GM21360 (cell line): ENCODE measurements around the gene HECTD3.
A peak's percentile ranks its signal among the peaks of the same experiment; 100 is the strongest.
"Not testable (repeated sequence)": the region's sequence is repeated elsewhere in the genome, so short reads cannot be mapped to it uniquely, and the experiment has no call there.

Source experiments
- ATAC-seq: cut with Tn5 transposase; IDR thresholded peaks from one replicate; pipeline ENCODE4 v1.9.1; 2021; ENCODE audit warnings: mild to moderate bottlenecking, moderate library complexity; ENCODE audit not compliant: unreplicated experiment

The HECTD3 gene

DNA sequence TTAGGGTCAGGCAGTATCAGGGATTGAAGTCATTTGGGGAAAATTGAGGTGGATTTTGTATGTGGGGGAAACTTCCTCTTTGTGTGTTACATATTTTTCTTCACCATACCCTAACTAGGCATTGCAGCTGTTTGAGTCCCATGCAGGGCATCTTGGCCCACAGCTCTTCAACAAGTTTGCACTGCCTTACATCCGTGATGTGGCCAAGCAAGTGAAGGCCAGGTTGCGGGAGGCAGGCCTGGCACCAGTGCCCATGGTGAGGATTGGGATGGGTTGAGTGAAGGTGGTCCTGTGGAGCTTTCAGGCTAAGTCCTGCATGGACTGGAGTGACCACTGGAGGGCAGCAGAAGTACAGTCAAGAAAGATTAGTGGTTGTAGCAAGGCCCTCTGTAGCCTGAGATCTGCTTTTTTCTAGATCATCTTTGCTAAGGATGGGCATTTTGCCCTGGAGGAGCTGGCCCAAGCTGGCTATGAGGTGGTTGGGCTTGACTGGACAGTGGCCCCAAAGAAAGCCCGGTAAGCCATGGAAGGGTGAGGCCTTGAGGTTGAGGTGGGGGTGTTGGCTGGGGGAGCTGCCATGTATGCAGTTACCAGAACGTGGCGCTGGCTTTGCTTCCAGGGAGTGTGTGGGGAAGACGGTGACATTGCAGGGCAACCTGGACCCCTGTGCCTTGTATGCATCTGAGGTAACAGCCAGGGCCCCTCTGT, 3.4 kb upstream of the HECTD3 start:
- no peak for ATAC-seq

DNA sequence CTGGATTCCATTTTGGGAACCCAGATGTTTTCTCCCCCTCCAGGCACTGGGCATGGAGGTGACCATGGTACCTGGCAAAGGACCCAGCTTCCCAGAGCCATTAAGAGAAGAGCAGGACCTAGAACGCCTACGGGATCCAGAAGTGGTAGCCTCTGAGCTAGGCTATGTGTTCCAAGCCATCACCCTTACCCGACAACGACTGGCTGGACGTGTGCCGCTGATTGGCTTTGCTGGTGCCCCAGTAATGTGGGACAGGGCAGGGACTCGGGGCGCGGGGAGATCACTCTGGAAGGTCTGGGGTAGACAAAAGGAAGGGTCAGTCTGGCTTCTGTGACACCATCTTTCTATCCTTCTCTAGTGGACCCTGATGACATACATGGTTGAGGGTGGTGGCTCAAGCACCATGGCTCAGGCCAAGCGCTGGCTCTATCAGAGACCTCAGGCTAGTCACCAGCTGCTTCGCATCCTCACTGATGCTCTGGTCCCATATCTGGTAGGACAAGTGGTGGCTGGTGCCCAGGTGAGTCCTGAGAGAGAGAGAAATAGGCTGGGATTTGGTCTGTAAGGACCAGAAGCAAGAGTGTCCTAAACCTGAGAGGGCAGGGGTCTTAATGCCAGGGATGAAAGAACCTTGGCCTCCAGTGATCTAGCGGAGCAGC, 2.6 kb upstream of the HECTD3 start:
- ATAC-seq = no peak

DNA sequence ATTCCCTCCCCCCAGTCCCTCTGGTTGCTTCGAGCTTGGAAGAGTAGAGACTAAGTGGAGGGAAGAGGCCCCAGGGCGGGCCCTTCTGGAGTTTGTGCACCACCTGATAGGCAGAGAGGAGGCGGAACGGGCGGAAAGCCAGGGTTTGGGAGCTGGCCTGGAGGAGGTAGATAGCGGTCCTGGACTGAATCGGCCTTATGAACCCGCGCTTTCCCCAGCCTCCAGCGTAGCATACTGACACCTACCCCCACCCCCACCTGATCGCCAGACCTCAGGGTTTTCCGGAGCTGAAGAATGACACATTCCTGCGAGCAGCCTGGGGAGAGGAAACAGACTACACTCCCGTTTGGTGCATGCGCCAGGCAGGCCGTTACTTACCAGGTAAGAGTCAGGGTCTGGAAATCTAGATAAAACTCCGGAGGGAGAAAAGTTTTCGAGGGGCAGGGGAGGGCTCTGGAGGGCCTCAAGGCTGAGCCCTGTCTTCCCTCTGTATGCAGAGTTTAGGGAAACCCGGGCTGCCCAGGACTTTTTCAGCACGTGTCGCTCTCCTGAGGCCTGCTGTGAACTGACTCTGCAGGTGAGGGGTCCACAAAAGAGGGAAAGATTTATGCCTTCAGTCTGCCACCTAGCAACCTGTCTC, 1.6 kb upstream of the HECTD3 start:
- ATAC-seq = no peak

DNA sequence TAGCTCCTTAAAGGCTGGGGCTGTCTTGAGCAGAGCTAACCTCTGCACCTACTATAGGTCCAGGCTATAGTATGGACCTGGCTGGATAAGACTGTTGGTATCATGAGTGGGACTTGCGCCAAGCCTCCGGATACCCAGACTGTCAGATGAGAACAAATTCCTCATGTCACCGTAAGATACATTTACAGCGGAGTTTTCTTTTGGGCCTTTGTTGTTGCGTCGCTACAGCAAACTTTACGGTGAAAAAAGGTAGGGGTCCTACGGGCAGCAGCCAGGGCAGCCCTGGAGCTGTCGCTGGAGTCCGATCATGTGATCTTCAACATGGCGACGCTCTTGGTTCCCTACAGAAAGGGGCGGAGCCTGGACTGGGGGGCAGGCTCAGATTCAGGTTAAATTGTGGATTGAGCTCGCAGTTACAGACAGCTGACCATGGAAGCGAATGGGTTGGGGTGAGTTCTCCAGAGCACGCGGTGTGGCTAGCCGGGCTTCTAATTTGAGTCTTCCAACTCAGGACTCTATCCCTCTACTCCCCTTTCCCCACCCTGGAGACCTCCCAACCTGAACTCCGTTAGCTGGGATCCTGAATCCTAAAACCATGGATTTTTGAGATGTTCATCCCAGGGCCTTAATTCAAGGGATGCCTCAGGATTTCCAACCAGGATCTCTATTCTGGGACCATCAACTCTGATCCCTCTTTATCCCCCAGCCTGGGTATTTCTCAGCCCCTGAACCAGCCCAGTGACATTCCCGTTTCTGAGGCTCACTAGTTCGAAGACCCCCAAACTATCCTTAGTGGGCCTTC, 914 bp upstream of the HECTD3 start, which contains the start of gene UROD:
TSS of gene UROD (plus strand) at position 418 of the 802 bp plus-strand sequence. CDS start at position 430, 12 bp downstream.
- peak; percentile 64 for ATAC-seq

DNA sequence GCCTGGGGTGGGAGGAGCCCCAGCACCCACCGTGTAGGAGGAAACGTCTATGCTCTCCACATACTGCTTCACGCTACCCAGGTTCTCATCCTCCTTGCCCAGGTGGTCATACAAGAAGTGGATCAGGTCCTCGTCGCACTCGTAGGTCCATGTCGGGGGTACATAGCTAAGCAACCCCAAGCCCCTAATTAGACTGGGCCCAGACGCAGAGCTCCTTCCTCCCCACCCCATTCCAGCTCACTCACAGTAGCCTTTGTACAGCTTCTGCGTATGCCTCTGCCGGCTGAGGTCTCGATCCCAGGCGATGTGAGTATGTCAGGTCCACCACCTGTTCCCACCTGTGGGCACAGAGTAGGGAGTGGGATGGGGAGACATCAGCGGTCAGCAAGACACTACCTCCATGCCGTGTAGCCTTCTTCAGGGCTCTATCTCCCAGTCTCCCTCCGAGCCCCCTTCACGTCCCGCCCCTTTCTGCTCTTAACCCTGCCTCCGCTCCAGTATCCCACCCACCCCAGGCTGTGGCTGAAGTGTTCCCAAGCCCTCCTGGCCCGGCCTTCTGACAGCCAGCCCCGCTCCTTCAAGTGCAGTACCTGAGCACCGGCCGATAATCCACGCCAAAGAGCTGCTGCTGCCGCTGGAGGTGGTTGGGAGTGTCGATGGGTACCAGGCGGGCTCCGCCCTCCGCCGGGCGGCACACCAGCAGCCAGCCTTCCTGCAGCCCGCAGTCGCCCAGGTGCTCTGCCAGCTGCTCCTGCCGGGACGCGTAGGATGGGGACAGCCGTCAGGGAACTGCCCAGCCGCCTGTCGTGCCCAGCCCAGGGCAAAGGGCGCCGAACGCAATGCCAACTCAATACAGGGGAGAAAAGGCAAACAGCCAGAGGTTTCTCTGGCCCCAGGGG, 919 bp downstream of the HECTD3 start:
- no peak for ATAC-seq

DNA sequence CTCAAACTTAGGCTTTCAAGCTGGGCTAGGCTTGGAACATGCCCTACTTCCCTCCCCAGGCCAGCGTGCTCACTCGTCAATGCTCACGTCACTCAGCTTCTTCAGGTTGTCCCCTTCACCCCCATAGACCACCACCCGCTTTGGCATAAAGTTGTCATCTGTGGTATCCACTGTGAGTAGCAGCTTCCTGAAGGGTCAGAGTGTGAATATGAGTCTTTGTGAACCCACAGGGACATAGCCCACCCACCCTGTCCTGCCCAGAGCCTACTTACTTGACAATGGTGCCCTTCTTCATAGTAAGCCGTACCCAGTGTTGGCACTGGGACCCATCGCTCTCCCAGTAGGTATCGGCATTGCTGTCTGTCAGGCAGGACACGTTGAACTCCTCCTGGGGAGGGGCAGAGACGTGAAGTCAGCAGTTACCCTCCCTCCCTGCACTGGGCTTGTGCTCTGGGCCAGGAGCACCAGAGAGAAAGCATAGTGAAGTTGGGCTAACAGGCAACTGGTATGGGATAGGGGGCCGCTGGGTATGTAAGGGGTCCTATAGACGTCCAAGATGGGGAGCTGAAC, 1.7 kb downstream of the HECTD3 start:
- no peak for ATAC-seq

DNA sequence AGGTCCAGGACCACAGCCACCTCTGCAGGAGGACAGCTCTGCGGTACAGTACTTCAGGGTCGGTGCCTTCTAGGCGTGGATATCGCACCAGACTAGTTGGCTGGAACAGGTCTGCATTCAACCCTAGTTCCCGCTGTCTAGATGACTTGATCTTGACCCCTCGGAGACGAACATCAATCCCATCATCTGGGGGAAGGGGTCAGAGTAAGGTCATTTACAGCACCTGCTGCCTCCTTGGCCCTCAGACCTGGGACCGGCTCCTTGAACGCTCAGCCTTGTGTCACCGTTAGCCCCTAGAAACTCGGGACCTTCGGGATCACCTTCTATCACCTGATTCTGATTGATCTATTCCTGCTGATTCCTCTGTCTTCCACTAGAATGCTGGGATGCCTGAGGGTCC, 2.6 kb downstream of the HECTD3 start:
- ATAC-seq = no peak

DNA sequence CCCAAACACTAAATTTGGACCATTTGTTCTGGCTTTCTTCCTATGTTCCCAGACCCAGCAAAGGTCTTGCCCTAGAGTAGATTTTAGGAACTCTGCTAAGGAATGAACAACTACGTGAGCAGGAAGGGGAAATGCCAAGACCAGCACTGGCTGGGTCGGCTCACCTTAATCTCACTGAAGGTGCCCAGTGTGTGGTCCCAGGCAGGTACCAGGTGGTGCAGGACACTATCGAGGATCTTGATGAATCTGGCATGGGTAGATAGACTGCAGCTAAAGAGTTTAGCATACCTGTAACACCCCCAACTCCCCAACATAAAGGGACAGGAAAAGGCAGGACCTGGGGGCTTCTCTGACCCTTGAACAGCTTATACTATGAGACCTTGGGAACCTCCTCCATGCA, 3.0 kb downstream of the HECTD3 start:
- ATAC-seq = no peak

DNA sequence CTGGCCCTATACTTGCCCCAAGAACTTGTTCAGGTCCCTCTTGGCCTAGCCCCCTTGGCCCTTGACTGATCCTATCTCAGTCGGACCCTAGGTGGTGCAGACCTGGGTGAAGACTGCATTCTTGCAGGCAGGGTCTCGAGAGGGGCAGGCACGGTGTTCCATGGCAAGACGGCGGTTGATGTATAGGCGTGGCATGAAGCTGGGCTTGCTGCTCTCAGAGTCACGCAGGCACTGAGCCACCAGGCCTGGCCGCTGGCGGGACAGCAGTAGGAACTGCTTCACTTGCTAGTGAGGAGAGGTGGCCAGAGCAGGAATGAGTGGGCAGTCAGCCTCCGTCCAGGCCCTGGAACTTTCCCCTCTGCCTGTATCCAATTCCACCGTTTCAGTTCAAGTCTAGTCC, 3.8 kb downstream of the HECTD3 start:
- no peak for ATAC-seq

DNA sequence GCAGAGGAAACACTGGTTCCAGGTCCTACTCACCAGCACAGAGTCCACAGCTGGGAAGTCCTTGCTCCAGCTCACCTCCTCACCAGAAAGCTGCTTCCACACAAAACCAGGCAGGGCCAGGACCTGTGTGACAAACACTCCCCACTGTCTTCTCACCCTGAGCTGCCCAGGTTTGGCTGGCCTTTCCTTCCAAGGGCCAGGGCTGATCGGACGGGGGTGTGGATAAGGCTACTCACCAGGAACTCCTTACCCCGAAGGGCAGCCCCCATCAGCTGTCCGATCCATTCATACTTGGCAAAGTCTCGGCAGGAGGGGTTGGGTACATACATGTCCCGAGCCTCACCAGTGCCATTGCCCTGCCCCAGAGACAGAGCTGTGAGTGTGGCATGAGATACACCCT, 5.4 kb downstream of the HECTD3 start:
- no peak for ATAC-seq

DNA sequence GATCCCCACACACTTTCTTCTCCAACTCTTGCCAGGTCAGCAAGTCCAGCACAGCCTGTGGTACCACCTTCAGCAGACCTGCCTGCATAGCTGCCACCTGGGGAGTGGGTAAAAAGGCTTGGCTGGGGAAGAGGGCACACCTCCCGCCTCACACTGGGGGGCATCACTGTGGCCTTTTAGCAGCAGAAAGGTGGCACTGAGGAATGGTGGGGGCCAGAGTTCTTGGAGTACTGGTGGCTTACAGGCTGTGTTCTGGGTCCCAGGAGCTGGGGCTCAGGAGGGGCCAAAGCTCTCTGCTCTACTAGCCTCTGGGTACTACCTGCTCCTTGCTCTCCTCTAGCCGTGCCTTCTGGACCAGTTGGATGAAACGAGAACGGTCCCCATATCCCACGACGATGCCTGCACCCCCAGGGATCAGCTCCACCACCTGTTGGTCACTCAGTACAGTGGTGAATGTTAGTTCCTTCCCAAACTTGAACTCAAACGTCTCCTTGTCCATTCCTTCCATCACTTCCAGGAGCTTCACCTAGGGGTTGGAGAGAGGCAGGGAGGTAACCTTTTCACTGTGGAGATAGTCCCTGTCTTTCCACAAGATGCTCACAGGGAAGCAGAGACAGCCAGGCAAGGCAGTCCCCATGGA, 6.7 kb downstream of the HECTD3 start:
- ATAC-seq = no peak

DNA sequence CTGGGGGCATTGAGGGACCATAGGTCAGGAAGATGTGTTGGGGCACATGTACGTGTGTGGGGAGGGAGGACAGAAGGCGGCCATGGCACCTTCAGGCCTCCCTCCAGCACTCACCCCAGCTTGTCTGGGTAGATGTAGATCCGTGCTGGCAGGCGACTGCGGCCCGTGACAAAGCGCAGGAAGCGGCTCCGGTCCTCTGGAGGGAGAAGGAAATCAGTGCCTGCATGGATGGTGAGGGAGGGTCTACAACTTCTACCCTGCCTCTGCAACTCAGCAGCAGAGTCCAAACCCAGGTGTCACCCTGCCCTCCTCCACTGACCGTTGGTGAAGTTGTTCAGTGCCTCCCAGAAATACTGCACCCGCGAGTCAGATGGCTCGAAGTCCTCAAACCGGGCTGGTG, 7.4 kb downstream of the HECTD3 start:
- ATAC-seq = no peak

DNA sequence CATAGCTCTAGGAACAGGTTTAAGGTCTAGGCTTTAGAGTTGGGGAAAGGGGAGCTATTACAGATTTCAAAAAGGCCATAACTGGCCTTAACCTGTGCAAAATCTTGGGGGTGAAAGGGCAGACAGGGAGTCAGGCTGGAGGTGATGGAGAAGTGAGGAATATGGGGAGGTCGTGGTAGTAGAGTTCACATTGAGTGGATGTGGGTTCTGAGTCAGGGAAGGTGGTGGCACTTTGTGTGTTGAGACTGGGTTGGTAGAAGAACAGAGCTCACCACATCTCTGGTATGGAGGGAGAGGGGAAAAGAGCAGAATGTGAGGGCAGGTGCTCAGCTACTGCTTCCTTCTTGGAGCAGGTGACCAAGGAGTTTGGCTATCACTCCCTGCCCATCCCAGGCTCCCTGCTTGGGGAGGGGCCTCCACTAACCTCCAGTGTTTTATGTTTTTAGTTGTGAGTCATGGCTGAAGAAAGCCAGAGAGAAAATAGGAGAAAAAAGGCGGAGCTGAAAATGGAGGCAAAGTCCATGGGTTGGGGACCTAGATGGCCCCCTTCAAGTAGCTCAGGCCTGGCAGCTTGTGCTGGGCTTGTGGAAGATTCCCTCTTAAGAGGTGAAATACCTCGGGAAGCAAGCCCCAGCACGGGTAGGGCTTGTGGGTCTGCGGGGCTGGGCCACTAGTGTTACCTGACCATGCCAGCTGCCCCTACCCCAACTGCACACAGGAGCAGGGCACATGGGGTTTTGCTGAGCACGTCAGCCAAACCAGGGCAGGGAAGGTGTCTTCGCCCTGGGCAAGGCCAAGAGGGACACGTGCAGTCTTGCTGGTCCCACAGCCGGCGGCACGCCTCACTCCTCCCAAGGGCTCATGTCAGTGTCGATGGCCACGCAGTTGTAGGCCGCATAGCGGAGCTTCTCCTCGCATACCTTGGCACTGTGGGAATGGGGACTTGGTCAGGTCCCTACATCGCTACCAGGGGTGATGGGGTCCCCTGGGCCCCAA, 8.2 kb downstream of the HECTD3 start:
- ATAC-seq = no peak

DNA sequence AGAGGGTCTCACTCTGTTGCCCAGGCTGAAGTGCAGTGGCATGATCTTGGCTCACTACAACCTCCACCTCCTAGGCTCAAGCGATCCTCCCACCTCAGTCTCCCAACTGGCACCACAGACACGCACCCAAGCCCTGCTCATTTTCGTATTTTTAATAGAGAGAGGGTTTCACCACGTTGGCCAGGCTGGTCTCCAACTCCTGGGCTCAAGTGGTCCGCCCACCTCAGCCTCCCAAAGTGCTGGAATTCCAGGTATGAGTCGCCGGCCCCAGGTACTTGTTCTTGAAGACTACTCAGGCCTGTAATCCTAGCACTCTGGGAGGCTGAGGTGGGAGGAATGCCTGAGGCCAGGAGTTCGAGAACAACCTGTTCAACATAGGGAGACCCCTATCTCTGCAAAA, 9.5 kb downstream of the HECTD3 start:
- ATAC-seq = not testable (repeated sequence)

DNA sequence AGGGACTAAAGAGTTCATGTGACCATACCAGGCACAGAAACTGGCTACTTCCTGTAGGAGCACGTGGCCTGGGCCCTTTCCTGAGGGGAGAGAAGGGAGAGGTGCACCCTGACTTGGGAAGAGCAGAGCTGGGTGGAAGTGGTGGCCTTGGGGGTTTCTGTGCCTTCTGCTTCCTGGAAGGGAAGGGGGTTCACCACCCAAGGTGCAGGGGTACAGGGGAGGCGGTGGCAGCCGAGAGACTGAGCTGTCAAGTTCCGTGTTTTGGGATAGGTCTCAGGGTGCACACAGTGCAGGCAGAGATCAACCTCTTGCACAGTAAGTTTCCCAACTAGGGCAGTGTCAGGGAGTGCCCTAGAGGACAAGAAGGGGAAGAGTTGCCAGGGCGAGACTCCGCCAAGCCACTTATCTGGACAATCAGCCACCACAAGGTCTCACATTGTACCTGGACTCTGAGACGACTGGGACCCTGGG, 10.1 kb downstream of the HECTD3 start:
- no peak for ATAC-seq

DNA sequence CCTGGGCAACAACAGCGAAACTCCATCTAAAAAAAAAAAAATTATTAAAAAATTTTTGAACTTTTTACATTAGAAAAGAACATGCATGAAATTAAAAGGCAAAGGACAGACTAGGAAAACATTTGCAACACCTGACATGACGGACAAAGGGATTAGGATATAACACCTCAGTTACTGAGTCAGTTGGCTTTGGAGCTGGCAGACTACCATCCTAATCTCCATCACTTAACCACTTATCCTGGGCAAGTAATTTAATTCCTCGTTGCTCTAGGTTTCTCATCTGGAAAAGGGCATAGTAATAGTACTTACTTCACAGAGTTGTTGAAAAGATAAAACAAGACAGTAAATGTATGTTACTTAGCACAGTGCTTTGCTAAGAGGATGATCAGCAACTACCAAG, 11.9 kb downstream of the HECTD3 start:
- no peak for ATAC-seq

DNA sequence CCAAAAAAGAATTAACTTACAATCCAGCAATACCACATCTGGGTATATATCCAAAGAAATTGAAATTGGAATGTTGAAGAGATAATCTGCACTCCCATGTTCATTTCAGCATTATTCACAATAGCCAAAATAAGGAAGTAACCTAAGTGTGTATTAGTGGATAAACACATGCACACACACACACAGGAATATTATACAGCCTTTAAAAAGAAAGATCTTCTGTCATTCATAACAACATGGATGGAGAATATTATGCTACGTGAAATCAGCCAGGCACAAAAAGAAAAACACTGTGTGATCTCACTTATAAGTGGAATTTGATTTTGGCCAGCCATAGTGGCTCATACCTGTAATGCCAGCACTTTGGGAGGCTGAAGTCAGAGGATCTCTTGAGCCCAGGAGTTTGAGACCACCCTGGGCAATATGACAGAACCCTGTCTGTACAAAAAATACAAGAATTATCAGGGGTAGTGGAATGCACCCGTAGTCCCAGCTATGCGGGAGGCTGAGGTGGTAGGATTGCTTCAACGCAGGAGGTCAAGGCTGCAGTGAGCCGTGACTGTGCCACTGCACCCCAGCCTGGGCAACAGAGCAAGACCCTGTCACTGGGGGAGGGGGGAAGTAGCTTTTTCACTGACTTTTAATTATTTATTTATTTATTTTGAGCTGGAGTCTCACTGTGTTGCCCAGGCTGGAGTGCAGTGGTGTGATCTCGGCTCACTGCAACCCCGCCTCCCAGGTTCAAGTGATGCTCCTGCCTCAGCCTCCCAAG, 15.5 kb downstream of the HECTD3 start:
- no peak for ATAC-seq
